ENCODE data around the gene CEMIP.
A peak's percentile ranks its signal among the peaks of the same experiment; 100 is the strongest.

The CEMIP gene

DNA sequence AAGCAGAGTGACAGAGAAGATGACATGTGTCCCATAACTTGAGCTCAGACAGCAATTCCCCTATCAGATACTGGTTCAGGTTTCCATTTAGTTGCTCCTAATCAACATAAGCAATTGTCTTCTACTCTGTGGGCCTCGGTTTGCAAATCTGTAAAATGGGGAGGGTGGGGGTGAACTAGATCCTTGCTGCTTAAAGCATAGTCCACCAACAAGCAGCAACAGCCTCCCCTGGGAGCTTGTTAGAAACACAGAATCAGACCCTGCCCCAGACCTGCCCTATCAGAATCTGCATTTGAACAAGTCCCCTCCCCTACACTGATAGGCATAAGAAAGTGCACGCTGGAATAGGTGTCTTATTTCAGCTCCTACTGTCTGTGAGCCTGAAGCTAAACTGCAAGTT, 87.8 kb downstream of the CEMIP start:
- no peak for DNase-seq
- intact Hi-C loops (cut with DNase I): no loop called here

GRCh38 chr15:80870366-80870765, 91.2 kb downstream of the CEMIP start:
- intact Hi-C loops (cut with DNase I): no loop called here
- DNase-seq: no peak

DNA sequence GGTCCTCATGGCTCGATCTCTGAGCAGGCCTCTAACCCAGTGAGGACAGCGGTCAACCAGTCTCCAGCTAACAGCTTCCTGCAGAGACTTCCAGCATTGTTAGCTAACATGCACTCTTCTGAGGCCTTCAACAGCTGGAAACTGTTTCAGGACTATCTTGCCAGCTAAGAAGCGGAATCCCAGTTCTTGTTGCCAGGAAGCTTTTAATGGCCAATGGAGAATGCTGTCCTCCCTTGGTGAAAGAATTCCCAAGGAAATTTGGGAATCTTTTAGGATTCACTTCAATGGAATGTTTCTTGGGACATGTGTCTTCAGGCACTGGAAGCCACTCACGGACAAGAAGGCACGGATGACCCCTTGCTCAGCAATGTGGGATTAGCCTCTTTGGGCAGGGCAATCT, 91.7 kb downstream of the CEMIP start:
- intact Hi-C loops (cut with DNase I): no loop called here
- DNase-seq: no peak

GRCh38 chr15:80871858-80872257, 92.7 kb downstream of the CEMIP start:
- DNase-seq: no peak
- intact Hi-C loops (cut with DNase I): no loop called here

DNA sequence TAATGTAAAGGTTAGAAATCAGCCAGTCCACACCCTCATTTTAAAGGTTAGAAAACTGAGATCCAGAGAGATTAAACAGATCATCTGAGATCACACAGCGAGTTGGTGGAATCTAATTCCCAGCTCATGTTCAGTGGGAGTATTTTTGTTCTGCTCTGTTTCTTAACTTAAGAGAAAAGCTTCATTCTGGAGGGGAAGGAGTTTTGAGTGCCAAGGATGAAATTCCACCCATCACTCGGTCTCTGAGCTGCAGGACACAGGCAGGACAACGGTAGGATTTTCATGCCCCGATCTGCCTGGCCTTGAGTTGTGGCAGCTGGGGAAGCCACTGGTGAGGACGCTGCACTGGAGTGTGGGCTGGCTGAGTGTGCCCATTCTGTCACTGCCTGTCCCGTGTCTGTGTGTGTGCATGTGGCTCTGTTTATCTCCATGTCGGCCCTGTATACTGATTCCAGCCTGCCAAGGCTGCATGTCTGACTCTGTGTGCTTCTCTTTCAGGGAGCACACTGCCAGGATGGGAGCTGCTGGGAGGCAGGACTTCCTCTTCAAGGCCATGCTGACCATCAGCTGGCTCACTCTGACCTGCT, 94.3 kb downstream of the CEMIP start:
- intact Hi-C loops (cut with DNase I): no loop called here
- peak in 16 of 42 donors; percentile 7 to 51 (median 28) for DNase-seq

GRCh38 chr15:80875568-80876347, 96.6 kb downstream of the CEMIP start:
- DNase-seq: peak in 37 of 42 donors; percentile 20 to 86 (median 49)
- intact Hi-C loops (cut with DNase I): no loop called here

DNA sequence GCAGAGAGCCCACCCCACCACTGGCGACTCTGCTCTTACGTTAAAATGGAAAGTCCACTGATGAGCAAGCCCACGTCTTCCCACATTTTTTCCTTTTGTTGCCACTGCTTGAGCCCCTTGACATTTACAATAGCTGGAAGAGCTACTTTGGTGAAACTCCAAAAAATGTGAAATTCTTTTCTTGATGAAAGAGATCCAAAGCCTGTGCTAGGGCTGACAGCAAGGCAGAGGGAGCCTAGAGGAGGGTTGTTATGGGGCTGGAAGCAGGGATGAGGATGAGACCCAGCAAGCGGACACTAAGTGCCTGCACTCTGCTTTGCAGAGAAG, 97.1 kb downstream of the CEMIP start:
- DNase-seq: no peak
- intact Hi-C loops (cut with DNase I): no loop called here

DNA sequence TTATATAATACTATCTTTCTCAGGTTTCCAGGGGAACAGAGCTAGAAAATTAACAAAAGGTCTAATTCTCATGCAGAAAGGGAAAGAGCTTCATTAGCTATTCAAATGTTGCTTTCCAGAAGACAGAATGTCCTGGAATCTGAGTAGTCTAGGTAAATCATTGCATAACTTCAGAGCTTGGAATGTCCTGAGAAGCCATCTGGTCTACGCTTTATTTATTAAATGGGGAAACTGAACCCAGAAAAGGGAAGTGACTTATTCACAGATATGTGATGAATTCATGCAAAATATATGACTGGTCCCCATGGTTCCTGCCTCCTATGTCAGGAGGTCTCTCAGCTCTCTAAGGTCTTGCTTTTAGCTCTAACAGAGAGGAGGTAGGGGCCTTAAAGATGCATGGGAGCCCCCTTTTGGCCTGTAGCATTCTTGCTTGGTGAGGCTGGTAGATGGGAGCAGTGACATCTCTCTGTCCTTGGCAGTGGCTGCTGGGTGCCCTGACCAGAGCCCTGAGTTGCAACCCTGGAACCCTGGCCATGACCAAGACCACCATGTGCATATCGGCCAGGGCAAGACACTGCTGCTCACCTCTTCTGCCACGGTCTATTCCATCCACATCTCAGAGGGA, 99.2 kb downstream of the CEMIP start:
- intact Hi-C loops (cut with DNase I): no loop called here
- no peak for DNase-seq

DNA sequence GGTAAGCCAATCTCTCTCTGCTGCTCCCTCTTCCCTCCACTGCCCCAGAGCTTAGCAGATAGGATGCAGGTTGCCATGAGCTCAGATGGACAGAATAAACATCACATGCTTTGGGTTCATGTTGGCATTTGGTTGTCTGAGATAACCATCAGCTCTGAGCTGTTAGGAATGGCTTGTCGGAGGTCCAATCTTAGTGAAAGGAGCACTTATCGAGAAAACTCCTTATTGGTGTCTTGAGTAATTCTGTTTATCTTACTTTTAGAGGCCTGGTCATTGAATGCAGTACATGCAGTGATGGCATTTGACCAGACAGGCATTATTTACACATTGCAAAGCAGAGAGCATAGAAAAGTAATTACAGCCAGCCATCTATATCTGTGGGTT, 99.7 kb downstream of the CEMIP start:
- DNase-seq: no peak
- intact Hi-C loops (cut with DNase I): no loop called here

- no peak for DNase-seq
- intact Hi-C loops (cut with DNase I): no loop called here
Observed at GRCh38 chr15:80880086-80880485, 100.9 kb downstream of the CEMIP start.

DNA sequence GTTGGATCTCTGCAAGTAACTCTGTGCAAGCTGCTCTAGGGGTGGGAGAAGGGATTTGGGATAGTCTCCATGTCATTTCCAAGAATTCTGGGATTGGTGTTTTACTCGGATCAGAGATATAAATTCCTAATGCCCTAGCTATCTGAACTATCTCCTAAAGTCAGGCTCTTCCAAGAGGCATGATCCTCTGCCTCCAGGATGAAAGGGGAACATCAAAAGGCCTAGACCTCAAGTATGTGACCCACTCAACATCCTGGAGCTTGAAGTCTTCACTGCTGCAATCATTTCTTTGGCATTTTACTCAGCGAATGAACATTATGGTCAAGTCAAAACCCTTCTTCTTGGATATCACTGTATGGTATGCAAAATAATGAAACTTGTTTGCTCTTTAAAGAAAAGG, 104.5 kb downstream of the CEMIP start:
- intact Hi-C loops (cut with DNase I): no loop called here
- no peak for DNase-seq

DNA sequence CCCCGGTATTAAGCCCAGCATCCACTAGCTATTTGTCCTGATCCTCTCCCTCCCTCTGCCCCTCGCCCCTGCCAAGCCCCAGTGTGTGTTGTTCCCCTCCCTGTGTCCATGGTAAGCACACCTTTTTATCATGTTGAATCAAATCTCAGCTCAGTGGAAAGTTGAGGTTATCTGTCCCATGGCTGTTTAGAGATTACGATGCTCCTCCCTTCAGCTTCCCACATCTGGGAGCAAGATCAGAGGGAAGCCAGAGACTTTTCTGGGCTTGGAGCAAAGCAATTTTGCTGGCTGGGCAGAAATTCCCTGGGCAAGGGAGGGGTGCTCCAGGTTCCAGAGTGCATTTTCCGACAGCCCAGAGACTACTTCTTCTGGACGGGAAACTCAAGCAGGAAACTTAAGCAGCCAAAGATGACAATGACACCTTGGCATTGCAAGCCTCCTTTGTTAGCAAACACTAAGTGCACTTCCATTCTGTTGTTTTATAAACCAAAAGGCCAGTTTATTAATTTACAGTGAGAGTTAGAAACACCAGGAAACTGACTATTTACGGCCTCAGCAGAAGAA, 105.9 kb downstream of the CEMIP start:
- intact Hi-C loops (cut with DNase I): no loop called here
- no peak for DNase-seq

- intact Hi-C loops (cut with DNase I): no loop called here
- DNase-seq: no peak
Observed at GRCh38 chr15:80887148-80887547, 108.0 kb downstream of the CEMIP start.

DNA sequence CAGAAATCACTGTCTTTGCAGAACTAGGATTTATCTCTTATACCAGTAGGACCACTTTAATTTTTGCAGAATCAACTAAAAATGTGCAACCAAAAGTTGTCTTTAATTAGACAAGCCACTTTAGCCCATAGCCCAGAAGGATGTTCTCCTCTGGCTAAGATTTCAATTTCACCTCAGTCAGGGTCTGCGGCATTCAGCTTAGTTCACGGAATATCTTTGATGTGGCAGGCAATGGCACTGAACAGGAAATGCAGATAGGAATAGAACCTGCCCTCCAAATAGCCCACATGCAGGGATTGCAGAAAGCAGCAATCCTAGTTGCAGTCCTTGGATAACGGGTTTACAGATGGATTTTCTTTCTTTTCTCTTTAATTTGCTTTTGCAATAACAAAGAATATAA, 109.7 kb downstream of the CEMIP start:
- DNase-seq: no peak
- intact Hi-C loops (cut with DNase I): no loop called here

GRCh38 chr15:80890341-80891005, 111.3 kb downstream of the CEMIP start:
- no peak for DNase-seq
- intact Hi-C loops (cut with DNase I): no loop called here

DNA sequence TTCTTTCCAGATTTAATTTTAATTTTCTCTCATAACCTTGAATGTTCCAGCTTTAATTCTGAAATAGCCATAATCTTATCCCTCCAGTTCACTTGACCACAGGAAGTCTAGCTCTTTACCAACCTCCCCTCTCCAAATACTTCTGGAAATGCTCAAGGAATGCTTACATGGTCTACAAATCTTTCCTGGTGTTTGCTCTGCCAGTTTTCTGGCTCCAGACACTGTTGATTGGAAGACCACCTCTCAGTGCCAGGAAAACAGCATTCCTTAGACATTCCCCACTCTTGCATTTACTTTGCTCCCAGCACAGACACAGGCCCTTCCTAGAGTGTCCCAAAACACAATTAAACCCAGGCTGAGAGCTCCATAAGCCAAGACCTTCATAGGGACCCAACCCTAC, 111.8 kb downstream of the CEMIP start:
- DNase-seq: no peak
- intact Hi-C loops (cut with DNase I): no loop called here

DNA sequence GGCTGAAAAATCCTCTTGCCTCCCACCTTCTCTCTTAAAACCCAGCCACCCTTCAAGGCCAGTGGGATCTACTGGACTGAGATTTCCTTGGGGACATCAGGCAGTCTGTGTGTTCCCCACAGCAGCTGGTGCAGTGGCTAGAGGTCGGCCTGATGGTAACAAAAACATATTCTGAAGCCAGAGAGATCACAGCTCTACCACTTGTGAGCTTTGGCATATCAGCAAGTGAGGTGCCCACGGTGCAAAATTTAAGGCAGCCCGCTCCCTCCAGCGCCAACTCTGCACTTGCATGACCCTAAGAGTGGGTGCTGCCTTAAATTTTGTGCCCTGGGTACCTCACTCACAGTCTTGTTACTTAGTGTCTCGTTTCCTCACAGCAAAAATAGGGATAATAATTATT, 113.2 kb downstream of the CEMIP start:
- intact Hi-C loops (cut with DNase I): no loop called here
- DNase-seq: no peak

DNA sequence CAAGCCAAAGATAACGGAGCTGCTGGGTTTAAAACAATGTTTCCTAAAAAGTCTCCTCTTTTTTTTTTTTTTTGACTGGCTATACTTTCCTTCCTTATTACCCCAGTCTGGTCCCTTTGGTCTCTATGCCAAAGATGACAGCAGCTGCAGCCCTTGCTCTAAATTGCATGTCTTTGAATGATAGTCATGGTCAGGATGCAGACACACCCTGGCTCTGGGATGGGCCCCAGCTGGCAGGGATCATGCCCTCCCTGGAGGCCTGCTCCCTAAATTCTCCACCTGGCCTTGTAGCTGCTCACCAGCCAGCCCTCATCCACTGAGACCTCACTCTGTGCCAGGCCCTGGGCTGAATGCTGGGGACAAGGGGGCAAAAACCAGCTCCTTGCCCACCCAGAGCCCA, 114.6 kb downstream of the CEMIP start:
- DNase-seq: no peak
- intact Hi-C loops (cut with DNase I): no loop called here

GRCh38 chr15:80895091-80895490, 115.9 kb downstream of the CEMIP start:
- no peak for DNase-seq
- intact Hi-C loops (cut with DNase I): no loop called here

DNA sequence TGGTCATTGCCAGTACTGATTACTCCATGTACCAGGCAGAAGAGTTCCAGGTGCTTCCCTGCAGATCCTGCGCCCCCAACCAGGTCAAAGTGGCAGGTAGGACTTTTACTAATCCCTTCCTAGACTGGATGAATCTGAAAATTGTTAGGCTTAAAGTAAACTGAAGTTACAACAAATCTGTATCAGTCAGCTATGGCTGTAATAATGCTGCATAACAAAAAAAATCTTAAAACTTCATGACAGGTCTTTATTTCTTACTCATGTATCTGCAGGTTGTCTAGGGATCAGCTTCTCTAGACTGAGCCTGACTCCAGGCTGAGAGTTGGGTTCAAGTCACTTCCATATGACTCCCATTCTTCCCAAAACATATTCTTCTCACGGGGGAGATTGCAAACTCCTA, 116.8 kb downstream of the CEMIP start:
- intact Hi-C loops (cut with DNase I): no loop called here
- DNase-seq: no peak
